Uterus (tissue), 4 donors: ENCODE results near the gene PEX11B. TPM values are rescaled to one million over a fixed set of nuclear protein-coding genes. Genes with fewer than 3 reads are reported as not detected.

Experiments
- DNase-seq, 2 donors: peaks; one replicate each; pipeline ENCODE4 v3.0.0-alpha.2; 2019 to 2020
- H3K27ac ChIP-seq, 2 donors: fragments of 200-600 bp; sonication (generic); 1 replicate in 1 of 2; 2 replicates in 1 of 2; pipeline ENCODE4 v1.5.1; 2016 to 2018
- H3K27me3 ChIP-seq, 2 donors: fragments of 200-600 bp; sonication (generic); one replicate each; pipeline ENCODE4 v1.5.1; 2018 to 2019; ENCODE audit warnings: control low read depth in 1 of 2
- H3K36me3 ChIP-seq, 2 donors: fragments of 200-600 bp; sonication (generic); one replicate each; pipeline ENCODE4 v1.5.1; 2019; ENCODE audit warnings: control low read depth in 1 of 2
- H3K4me1 ChIP-seq, 2 donors: fragments of 200-600 bp; sonication (generic); one replicate each; pipeline ENCODE4 v1.5.1; 2018 to 2019; ENCODE audit warnings: control low read depth in 1 of 2
- H3K4me3 ChIP-seq, 2 donors: fragments of 200-600 bp; sonication (generic); 1 replicate in 1 of 2; 2 replicates in 1 of 2; pipeline ENCODE4 v1.5.1; 2018 to 2019; ENCODE audit warnings: mild to moderate bottlenecking in 1 of 2
- H3K9me3 ChIP-seq, 2 donors: fragments of 200-600 bp; sonication (generic); one replicate each; pipeline ENCODE4 v1.5.1; 2019; ENCODE audit warnings: control low read depth in 1 of 2
- CTCF ChIP-seq, 4 experiments: fragments of 200-600 bp in 2 of 4; fragments of 450-650 bp in 2 of 4; sonication (generic) in 2 of 4; IDR thresholded peaks; one replicate each; pipeline ENCODE4 v1.5.1; 2016 to 2019; ENCODE audit warnings: antibody characterized with exemption in 4 of 4, mild to moderate bottlenecking in 2 of 4, moderate library complexity in 1 of 4
- POLR2A ChIP-seq, 2 donors: fragments of 450-650 bp; IDR thresholded peaks; one replicate each; pipeline ENCODE4 v1.6.1; 2016; ENCODE audit warnings: antibody characterized with exemption in 2 of 2, mild to moderate bottlenecking in 1 of 2, moderate library complexity in 1 of 2
- intact Hi-C: fragments of 100-400 bp; cut with DNase I; formaldehyde crosslinking; loops from one replicate; pipeline ENCODE4 v1.15.1; 2023; ENCODE audit warnings: low total_unique reads
- total RNA-seq, 4 donors: library from RNA; depleted of rRNA in 3 of 4; stranded (reverse); fragments of >200 nt in 3 of 4; gene quantifications; one replicate each; pipeline versions ENCODE4 v1.1.0 to v1.2.4, GENCODE V29; 2014 to 2023
- donor health status: DM: yes; HTN: yes; CAD: no.

PEX11B gene
- total RNA-seq, 4 donors from 2014 or later: 26.1 to 46.3 (median 36.0) TPM

- H3K27me3 ChIP-seq: no peaks in the 10 kb centered on the region
- intact Hi-C loops: no loop called here
- no peak for DNase-seq
- no peaks in the 10 kb centered on the region for H3K36me3 ChIP-seq
- no peak overlapping the region for H3K27ac ChIP-seq
- no peak overlapping the region for H3K4me3 ChIP-seq
- no peaks in the 10 kb centered on the region for H3K9me3 ChIP-seq
- TF ChIP-seq POLR2A (IDR thresholded peaks at IDR 0.05) (no peak), CTCF (IDR thresholded peaks at IDR 0.05) (no peak)
- no peaks in the 10 kb centered on the region for H3K4me1 ChIP-seq
These were observed 40.5 kb downstream of the PEX11B start for GRCh38 chr1:145877923-145878486.

GRCh38 chr1:145874646-145875045 lies 43.9 kb downstream of the PEX11B start:
- no peak for DNase-seq
- H3K27ac ChIP-seq: no peak overlapping the region
- TF ChIP-seq POLR2A (IDR thresholded peaks at IDR 0.05) (no peak), CTCF (IDR thresholded peaks at IDR 0.05) (no peak)
- H3K27me3 ChIP-seq: no peaks in the 10 kb centered on the region
- no peak overlapping the region for H3K4me3 ChIP-seq
- H3K36me3 ChIP-seq: no peaks in the 10 kb centered on the region
- no peaks in the 10 kb centered on the region for H3K4me1 ChIP-seq
- intact Hi-C loops: no loop called here
- H3K9me3 ChIP-seq: no peaks in the 10 kb centered on the region

- Histone ChIP-seq H3K27me3 (no peaks in the 10 kb centered on the region), H3K36me3 (no peaks in the 10 kb centered on the region), H3K4me3 (peak overlapping the region; percentile 50 to 56), H3K4me1 (no peaks in the 10 kb centered on the region), H3K27ac (peak overlapping the region; percentile 94), H3K9me3 (no peaks in the 10 kb centered on the region)
- TF ChIP-seq POLR2A (IDR thresholded peaks at IDR 0.05) (peak in 1 of 2 donors; percentile 41), CTCF (IDR thresholded peaks at IDR 0.05) (no peak)
- peak; percentile 77 to 82 for DNase-seq
- intact Hi-C loops: no loop called here
These were observed 46.3 kb downstream of the PEX11B start for GRCh38 chr1:145871994-145872924.

- Histone ChIP-seq H3K27me3 (no peaks in the 10 kb centered on the region), H3K36me3 (no peaks in the 10 kb centered on the region), H3K4me3 (no peak overlapping the region), H3K27ac (no peak overlapping the region), H3K4me1 (no peaks in the 10 kb centered on the region), H3K9me3 (no peaks in the 10 kb centered on the region)
- intact Hi-C loops: no loop called here
- TF ChIP-seq CTCF (IDR thresholded peaks at IDR 0.05) (no peak), POLR2A (IDR thresholded peaks at IDR 0.05) (no peak)
- no peak for DNase-seq
These were observed 50.3 kb downstream of the PEX11B start for GRCh38 chr1:145868232-145868631.
